NOMO-1 treated with DMSO at 0.1 percent for 48 hours (cell line): ENCODE results near the gene FN1.
"Not testable (repeated sequence)": the region's sequence is repeated elsewhere in the genome, so short reads cannot be mapped to it uniquely, and the experiment has no call there.

ENCODE experiments used
- DNase-seq: peaks from one replicate; lab custom pipeline; 2025; ENCODE audit not compliant: unreplicated experiment; lab: John Stamatoyannopoulos, UW

FN1 gene

DNA sequence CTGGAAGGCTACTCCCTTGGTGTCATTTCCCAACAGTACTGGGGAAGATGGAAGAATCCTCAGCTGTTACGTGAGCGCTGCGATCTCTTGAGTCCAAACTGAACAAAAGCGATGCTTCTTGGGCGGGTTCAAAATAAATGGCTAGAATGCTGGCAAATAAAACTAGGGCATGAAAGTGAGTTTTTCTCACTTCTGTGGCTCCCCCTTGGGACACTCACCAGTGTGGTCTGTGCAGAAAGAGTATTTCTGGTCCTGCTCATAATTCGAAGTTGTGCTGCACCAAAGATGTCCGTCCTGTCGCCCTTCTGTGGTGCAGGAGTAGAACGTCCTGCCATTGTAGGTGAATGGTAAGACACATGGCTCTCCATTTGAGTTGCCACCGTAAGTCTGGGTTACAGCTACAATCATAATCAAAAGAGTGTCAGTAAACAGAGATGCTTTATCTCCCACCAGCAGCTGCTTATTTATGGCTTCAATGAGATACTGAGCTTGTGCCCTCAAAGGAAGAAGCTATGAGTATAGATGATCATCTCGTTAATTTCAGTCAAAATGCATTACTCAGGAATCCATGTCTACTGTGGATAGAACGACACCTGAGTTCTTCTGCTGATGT, 11.8 kb downstream of the FN1 start:
- DNase-seq = no peak

DNA sequence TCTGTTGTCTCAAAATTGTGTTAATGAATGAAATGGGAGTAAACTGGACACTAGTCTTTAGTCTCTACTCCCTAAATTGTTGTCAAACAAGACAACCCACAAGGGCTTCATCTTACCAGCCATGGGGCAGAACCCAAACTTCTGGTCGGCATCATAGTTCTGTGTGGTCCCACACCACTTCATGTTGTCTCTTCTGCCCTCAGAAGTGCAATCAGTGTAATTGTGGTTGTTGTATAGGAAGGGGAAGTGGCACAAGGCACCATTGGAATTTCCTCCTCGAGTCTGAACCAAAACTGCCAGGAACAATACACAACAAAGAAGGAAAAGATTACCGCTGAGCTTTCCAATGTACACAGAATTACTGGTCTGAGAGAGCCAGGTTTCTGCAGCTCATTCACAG, 12.6 kb downstream of the FN1 start:
- no peak for DNase-seq

DNA sequence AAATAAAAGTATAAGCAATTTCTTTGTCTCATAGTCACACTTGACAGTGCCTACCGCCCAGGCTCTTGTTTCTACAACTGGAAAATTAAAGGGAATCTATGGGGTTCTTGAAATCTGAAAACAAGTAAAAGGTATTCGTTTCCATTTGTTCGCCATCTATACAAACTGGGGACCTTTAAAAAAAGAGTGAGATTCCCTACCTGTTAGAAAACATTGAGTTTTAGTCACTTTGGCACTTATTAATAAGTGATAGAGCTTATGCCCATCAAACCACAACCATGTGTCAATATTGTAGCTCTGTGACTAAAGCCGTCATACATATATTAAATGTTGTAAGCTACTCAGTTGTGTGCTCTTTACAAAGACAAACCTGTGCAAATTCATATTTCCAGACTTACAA, 13.2 kb downstream of the FN1 start:
- DNase-seq = no peak

- DNase-seq = no peak
These were observed 13.9 kb downstream of the FN1 start for GRCh38 chr2:215421859-215422461.

DNA sequence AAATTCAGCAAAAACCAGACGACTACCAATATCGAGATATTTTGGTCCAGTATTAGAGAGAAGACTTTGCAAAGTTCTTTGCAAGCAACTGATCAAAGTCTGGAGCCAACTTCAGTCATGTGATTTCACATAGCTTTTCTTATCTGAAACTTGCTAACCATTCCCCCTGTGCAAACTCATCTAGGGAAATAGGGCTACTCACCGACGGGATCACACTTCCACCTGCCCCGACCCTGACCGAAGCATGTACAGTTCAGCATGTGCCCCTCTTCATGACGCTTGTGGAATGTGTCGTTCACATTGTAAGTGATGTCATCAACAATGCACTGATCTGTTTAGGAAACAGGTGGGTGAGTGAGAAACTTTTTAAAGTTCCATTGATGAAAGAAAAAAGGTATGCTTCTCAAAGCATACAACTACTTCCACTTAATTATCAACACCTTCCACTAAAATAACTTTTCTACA, 15.4 kb downstream of the FN1 start:
- no peak for DNase-seq

DNA sequence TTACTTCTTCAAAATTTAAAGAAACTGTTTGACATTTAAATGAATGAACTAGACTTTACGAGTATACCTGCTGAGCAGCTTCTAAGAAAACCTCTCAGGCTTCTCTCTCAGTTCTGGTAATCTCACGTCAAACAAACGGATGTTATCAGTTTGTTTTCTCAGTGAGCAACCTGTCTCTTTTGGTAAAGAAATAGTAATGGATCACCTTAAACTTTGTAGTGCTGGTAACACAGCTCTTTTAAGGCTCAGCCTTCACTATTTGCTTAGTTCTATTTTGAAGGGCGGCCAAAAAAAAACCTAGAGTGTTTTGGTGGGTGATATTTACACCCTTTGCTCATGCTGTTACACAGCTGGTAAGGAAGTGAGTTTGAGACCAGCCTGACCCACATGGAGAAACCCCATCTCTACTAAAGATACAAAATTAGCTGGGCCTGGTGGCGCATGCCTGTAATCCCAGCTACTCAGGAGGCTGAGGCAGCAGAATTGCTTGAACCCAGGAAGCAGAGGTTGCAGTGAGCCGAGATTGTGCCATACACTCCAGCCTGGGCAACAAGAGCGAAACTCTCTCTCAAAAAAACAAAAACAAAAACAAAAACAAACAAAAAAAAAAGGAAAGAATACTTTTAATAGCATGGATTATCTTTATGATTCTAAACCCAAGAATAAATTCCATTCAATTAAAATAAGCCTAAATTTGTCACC, 15.9 kb downstream of the FN1 start:
- no peak for DNase-seq

- no peak for DNase-seq
These were observed 16.8 kb downstream of the FN1 start for GRCh38 chr2:215419113-215419512.

GRCh38 chr2:215418064-215418963, 17.6 kb downstream of the FN1 start:
- no peak for DNase-seq

GRCh38 chr2:215417400-215417951, 18.4 kb downstream of the FN1 start:
- DNase-seq = no peak

DNA sequence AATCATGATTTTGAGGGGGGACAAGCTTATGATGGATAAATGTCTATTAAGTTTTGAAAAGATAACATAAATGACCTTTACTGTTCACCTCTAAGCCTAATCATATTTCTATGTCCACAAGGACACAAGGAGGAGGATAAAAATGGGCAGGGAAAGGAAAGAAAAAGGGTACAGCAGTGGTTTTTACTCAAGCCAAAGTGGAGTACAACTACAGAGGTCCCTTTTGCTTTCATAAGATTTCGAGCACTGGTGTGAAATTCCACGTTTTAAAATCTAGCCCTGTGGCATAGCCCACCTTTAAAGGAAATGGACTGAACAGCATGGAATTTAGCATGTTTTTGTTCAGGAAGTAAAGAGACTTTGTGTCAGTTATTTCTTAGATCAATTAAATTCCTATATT, 19.2 kb downstream of the FN1 start:
- no peak for DNase-seq

- no peak for DNase-seq
These were observed 19.9 kb downstream of the FN1 start for GRCh38 chr2:215415820-215416577.

DNA sequence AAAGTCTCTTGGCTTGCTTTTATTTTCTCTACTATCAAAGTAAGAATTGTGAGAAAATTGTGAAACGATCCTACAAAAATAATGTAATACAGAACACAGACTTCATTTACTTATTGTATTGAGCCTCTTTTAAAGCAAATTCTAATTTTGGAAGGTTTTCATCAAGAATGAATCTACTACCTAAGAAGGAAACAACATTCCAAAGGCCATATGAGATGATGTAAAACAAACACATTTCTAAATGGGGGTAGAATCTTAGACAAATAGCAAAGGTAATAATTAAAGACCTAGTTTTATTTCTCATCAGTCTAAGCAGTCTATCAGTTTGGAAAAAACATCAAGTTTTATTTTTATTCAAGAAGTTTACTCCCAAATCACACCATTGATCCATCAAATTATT, 20.6 kb downstream of the FN1 start:
- no peak for DNase-seq

DNA sequence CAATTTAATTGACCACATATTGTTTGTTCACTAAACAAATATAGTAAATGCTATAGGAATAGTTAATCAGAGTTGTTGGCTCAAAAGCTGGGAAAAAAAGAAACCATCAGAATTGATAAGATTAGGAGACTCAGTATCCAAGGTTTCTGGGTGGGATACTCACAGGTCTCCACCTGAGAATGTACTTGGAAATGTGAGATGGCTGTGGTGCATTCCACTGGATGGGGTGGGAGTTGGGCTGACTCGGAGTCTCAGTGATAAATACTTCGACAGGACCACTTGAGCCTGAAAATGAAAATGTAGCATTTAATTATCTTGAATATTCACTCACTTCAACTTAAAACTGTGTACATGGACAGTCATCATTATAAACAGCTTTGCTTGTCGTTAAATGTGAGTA, 21.2 kb downstream of the FN1 start:
- no peak for DNase-seq

DNA sequence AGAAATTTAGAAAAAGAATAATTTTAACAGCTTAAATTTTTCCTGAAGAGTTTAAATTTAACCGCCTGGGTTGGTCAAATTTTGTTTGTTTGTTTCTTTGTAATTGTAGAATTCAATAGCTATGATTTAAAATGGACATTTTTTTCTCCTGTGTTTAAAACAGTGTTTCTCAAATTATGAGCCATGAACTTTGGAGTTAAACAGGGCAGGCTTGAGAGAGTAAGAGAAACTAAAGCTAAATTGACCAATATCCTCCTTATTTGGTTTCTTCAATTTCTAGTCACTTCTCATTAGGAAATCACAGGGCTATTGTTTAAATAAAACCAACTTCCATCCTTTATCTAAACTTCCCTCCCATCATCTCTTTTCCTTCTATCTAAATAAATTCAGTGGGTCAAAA, 21.9 kb downstream of the FN1 start:
- DNase-seq = no peak

GRCh38 chr2:215413484-215413777, 22.4 kb downstream of the FN1 start:
- no peak for DNase-seq

DNA sequence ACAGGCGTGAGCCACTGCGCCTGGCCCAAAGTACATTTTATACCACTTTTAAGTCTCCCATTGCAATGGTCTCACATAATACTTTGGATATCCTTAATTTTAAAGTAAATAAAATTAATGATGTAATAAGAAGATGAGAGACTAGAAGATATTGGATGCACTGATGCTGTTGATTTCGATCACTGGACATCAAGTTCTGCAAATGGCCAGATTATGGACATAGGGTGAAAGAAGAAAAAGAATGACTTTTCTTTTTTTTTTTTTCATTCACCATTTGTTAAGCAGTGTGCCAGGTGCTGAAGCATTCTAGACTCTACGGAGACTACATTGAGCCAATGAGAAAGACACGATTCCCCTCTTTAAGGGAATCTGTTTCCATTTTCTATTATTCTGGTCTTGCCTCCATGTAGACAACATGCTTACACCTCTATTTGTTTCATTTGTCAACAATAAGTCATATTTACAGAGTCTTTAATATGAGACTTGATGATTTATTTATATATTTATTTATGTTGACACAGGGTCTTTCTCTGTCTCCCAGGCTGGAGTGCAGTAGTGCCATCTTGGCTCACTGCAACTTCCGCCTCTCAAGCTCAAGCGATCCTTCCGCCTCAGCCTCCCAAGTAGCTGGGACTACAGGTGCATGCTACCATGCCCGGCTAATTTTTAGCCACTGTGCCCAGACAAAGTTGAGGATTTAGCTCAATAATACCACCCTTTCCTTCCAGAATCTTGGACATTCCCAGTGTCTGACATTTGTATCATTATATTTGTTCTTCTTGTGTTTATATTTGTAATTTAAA, 23.7 kb downstream of the FN1 start:
- DNase-seq = no peak

DNA sequence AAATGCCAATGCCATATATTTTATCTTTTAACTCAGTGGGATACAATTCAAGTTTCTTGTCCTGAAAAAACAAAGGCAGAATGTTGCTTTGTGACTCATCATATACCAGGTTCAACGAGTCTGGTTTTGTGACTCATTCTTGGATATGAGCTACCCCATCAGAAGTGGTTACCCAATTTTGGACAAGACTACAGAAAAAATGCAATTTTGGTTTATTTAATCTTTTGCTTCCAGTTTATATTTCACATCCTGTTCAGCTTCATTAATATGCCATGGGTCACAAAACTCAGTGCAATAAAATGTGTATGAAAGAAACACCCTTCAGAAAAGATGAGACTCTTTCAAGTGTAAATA, 25.0 kb downstream of the FN1 start:
- DNase-seq = peak; percentile 61

GRCh38 chr2:215410181-215410931, 25.5 kb downstream of the FN1 start:
- DNase-seq = not testable (repeated sequence)
